ENCODE results near the gene NAA80. TPM values are rescaled to one million over a fixed set of nuclear protein-coding genes. Genes with fewer than 3 reads are reported as not detected.

NAA80 gene
- total RNA-seq, 2 experiments from 2014 or later, result 18.8 to 19.6 TPM

DNA sequence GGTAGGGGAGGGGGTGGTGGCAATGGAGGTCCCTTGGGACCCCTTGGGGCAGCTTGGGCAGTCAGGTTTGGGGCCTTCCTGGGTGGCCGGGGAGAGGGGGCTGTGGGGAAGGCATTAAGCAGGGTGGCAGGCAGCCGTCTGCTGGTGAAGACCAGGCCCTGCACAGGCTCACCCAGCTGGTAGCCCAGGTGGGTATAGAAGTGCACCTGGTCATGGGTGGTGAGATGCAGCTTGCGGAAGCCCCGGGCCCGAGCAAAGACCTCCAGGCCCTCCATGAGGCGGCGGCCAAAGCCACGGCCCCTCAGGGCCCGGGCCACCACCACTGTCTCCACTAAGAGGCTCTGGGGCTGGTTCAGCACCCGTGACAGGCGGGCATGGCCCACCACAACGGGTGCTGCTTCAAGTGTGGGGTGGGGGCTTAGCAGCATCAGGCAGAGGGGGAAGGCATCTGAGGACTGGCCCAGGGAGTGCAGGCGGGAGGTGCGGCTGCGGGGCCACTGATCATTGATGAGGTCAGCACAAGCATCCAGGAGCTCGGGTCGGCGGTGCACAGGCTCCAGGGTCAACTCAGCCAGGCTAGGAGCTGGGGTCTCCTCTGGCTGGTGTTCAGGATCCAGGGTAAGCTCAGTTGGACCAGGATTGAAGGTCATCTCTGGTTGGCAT is 2.4 kb downstream of the NAA80 start:
- Mint-ChIP-seq H3K9me3 (no peaks in the 10 kb centered on the region), H3K27me3 (no peaks in the 10 kb centered on the region), H3K36me3 (peaks cover 1% of the 10 kb centered on the region), H3K4me3 (no peak overlapping the region), H3K27ac (no peak overlapping the region), H3K4me1 (ENCODE audit: low read depth) (peaks cover 34% of the 10 kb centered on the region)
- POLR2A ChIA-PET, result interaction anchor here (1.4 to 3.5 kb wide), 2 partner anchors 40 to 58 kb away, joined by 4 to 34 read pairs; no protein-coding TSS in a partner anchor
- DNase-seq, result no peak
- intact Hi-C loops (cut with micrococcal nuclease), result no loop called here
- CTCF ChIA-PET, result interaction anchor here (0.6 to 3.6 kb wide), 3 partner anchors 29 to 50 kb away, joined by 3 to 30 read pairs (median 3); no protein-coding TSS in a partner anchor

- Mint-ChIP-seq H3K4me3 (no peak overlapping the region), H3K4me1 (ENCODE audit: low read depth) (peaks cover 36% of the 10 kb centered on the region), H3K9me3 (no peaks in the 10 kb centered on the region), H3K27me3 (no peaks in the 10 kb centered on the region), H3K36me3 (peaks cover 7% of the 10 kb centered on the region), H3K27ac (no peak overlapping the region)
- ChIA-PET CTCF (interaction anchor here (0.9 to 1.0 kb wide), 2 partner anchors 21 to 38 kb away, joined by 3 read pairs; no protein-coding TSS in a partner anchor), POLR2A (no interaction called here)
- no peak for DNase-seq
- intact Hi-C loops (cut with micrococcal nuclease), result no loop called here
These were observed 3.4 kb downstream of the NAA80 start for GRCh38 chr3:50295553-50296431.

- intact Hi-C loops (cut with micrococcal nuclease), result no loop called here
- CTCF ChIA-PET, result interaction anchor here (0.9 to 1.0 kb wide), 2 partner anchors 20 to 37 kb away, joined by 3 read pairs; no protein-coding TSS in a partner anchor
- H3K36me3 Mint-ChIP-seq, result peaks cover 11% of the 10 kb centered on the region
- H3K4me3 Mint-ChIP-seq, result no peak overlapping the region
- H3K9me3 Mint-ChIP-seq, result no peaks in the 10 kb centered on the region
- POLR2A ChIA-PET, result no interaction called here
- H3K4me1 Mint-ChIP-seq (ENCODE audit: low read depth), result peaks cover 31% of the 10 kb centered on the region
- H3K27ac Mint-ChIP-seq, result no peak overlapping the region
- DNase-seq, result no peak
- no peaks in the 10 kb centered on the region for H3K27me3 Mint-ChIP-seq
These were observed 4.5 kb downstream of the NAA80 start for GRCh38 chr3:50294492-50295403.

GRCh38 chr3:50294089-50294488 is 5.1 kb downstream of the NAA80 start:
- intact Hi-C loops (cut with micrococcal nuclease), result no loop called here
- no peaks in the 10 kb centered on the region for H3K27me3 Mint-ChIP-seq
- CTCF ChIA-PET, result no interaction called here
- H3K27ac Mint-ChIP-seq, result no peak overlapping the region
- peaks cover 30% of the 10 kb centered on the region for H3K4me1 Mint-ChIP-seq (ENCODE audit: low read depth)
- H3K36me3 Mint-ChIP-seq, result peaks cover 16% of the 10 kb centered on the region
- no peak overlapping the region for H3K4me3 Mint-ChIP-seq
- DNase-seq, result no peak
- POLR2A ChIA-PET, result no interaction called here
- no peaks in the 10 kb centered on the region for H3K9me3 Mint-ChIP-seq

DNA sequence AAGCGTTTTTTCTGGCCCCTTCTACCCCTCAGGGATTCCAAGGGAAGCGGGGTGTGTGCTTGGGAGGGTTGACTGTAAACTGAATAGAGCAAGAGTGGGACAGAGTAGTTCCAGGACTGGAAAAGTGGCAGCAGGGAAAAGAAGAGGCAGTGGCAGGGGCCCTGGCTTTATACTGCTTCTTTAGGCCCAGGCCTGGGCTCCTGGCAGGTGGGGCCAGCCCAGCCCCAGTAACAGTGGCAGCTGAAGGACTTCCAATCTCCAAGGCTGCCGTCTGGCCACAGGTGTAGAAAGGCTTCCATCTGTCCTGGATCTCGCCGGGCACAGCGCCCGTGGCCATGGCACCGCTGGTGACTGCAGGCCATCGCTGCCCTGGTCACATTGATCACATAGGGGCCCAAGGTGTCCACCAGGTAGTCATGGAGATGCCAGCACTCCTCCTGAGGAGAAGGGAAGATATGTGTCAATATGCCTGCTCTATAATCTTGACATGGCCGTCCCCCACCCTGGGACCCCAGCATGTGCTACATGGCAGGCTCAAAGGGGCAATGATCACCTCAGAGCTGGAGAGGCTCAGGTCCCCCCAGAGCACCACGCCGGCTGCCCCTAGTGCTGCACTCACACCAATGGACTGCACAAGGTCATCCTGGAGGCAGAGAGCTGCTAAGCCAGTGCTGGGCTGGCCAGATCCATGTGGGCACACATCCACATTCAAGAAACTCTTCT is 6.0 kb downstream of the NAA80 start:
- ChIA-PET CTCF (interaction anchor here (0.8 to 2.3 kb wide), 5 partner anchors 33 to 67 kb away, joined by 3 to 8 read pairs (median 4); partner anchors contain the start of gene RASSF1), POLR2A (interaction anchor here (0.8 to 2.7 kb wide), 5 partner anchors 9 to 61 kb away, joined by 3 to 15 read pairs (median 4); partner anchors contain the start of gene LSMEM2)
- peak overlapping the region; percentile 90 for H3K27ac Mint-ChIP-seq
- no peaks in the 10 kb centered on the region for H3K9me3 Mint-ChIP-seq
- no peaks in the 10 kb centered on the region for H3K27me3 Mint-ChIP-seq
- intact Hi-C loops (cut with micrococcal nuclease), result no loop called here
- DNase-seq, result no peak
- peaks cover 16% of the 10 kb centered on the region for H3K36me3 Mint-ChIP-seq
- H3K4me1 Mint-ChIP-seq (ENCODE audit: low read depth), result peaks cover 28% of the 10 kb centered on the region
- peak overlapping the region; percentile 92 for H3K4me3 Mint-ChIP-seq

DNA sequence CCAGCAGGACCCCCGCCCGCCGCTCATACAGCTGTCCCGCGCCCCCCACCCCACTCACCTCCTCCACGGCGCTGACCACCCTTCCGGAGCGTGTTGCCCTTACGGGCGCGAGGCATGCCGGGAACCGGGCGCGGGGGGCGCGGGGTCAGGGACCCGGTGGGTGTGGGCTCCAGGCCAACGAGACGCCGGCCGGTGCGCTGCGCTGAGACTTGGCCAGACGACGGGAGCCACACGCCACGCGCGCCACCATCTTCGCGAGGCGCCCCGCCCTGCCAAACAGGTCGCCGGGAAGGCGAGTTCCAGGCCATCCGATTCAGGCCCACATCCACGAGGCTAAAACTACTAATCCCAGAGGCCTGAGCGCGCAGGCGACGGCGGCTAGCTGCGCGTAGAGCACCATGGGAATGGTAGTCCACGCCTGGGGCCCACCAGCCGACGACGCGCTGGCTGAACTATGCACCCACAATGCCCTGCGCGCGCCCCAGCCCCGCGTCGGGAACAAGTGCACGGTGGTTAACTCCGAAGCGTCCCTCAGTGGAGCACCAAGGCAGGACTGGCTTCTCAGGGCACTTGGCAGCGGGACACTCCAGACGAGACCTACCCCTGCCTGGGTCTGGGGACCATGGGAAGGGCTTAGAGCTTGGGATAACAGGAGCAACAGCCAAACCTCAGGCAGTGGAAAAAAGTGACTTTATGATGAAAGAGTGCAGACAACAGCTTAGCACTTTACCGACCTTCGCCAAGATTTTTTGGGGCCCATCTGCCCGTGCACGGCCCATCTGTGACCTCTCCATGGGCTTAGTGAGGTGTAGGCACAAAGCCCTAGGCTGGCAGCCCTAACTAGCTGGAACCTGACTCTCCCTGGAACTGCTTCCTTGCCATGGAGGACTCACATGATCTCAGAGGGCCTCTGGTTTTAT is 6.8 kb downstream of the NAA80 start, which contains the start of gene IFRD2:
Gene IFRD2 (minus strand): TSS at position 271 of the 920 bp plus-strand sequence. CDS start 155 bp downstream, at position 116.
- CTCF ChIA-PET, result interaction anchor here (0.6 to 2.3 kb wide), 11 partner anchors 13 to 353 kb away, joined by 3 to 14 read pairs (median 3); partner anchors contain the start of genes LSMEM2, RASSF1 and RBM6
- Mint-ChIP-seq H3K4me1 (ENCODE audit: low read depth) (peaks cover 20% of the 10 kb centered on the region), H3K27ac (peak within 1 kb of the TSS; percentile 90), H3K9me3 (no peaks in the 10 kb centered on the region), H3K27me3 (no peaks in the 10 kb centered on the region), H3K4me3 (peak within 1 kb of the TSS; percentile 92), H3K36me3 (peaks cover 20% of the 10 kb centered on the region)
- POLR2A ChIA-PET, result interaction anchor here (0.8 to 2.7 kb wide), 10 partner anchors 9 to 64 kb away, joined by 3 to 15 read pairs (median 4); partner anchors contain the start of genes LSMEM2 and TUSC2
- peak; percentile 98 for DNase-seq
- intact Hi-C loops (cut with micrococcal nuclease), result loop anchor here (1.0 kb wide), 5 partner anchors 18 to 67 kb away; partner anchors contain the start of genes TMEM115 and TUSC2

GRCh38 chr3:50290161-50290641 is 9.0 kb downstream of the NAA80 start:
- CTCF ChIA-PET, result interaction anchor here (1.1 to 1.7 kb wide), 2 partner anchors 15 to 18 kb away, joined by 3 to 5 read pairs; no protein-coding TSS in a partner anchor
- intact Hi-C loops (cut with micrococcal nuclease), result no loop called here
- Mint-ChIP-seq H3K27me3 (no peaks in the 10 kb centered on the region), H3K36me3 (peaks cover 28% of the 10 kb centered on the region), H3K4me1 (ENCODE audit: low read depth) (peaks cover 19% of the 10 kb centered on the region), H3K4me3 (peak overlapping the region; percentile 92), H3K9me3 (no peaks in the 10 kb centered on the region), H3K27ac (no peak overlapping the region)
- POLR2A ChIA-PET, result interaction anchor here (2.1 kb wide), 1 partner anchor 12 kb away, joined by 16 read pairs; the partner anchor contains the start of gene LSMEM2
- DNase-seq, result no peak

DNA sequence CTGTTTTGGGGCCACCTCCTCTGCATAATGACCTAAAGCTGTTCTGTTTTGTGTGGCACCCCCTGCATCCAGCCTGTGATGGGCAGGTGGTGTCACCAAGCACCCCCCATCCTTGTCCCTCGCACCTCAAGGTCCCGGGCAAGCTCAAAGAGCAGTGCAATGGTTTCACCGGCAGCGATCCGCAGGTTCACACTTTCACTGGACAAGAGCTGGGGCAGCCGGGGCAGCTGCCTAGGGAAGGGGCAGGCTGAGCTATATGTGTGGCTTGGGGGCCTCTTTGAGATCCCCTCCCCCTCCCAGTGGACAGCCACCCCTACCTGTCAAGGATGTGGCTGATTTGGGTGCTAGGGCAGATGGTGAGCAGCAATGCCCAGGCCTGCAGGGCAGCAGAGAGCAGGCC is 10.1 kb downstream of the NAA80 start:
- no peaks in the 10 kb centered on the region for H3K27me3 Mint-ChIP-seq
- peaks cover 19% of the 10 kb centered on the region for H3K4me1 Mint-ChIP-seq (ENCODE audit: low read depth)
- CTCF ChIA-PET, result interaction anchor here (0.7 to 1.7 kb wide), 4 partner anchors 14 to 36 kb away, joined by 3 to 5 read pairs (median 4); no protein-coding TSS in a partner anchor
- POLR2A ChIA-PET, result interaction anchor here (2.1 kb wide), 1 partner anchor 11 kb away, joined by 16 read pairs; the partner anchor contains the start of gene LSMEM2
- intact Hi-C loops (cut with micrococcal nuclease), result no loop called here
- H3K9me3 Mint-ChIP-seq, result no peaks in the 10 kb centered on the region
- H3K4me3 Mint-ChIP-seq, result no peak overlapping the region
- H3K36me3 Mint-ChIP-seq, result peaks cover 28% of the 10 kb centered on the region
- DNase-seq, result no peak
- H3K27ac Mint-ChIP-seq, result no peak overlapping the region

DNA sequence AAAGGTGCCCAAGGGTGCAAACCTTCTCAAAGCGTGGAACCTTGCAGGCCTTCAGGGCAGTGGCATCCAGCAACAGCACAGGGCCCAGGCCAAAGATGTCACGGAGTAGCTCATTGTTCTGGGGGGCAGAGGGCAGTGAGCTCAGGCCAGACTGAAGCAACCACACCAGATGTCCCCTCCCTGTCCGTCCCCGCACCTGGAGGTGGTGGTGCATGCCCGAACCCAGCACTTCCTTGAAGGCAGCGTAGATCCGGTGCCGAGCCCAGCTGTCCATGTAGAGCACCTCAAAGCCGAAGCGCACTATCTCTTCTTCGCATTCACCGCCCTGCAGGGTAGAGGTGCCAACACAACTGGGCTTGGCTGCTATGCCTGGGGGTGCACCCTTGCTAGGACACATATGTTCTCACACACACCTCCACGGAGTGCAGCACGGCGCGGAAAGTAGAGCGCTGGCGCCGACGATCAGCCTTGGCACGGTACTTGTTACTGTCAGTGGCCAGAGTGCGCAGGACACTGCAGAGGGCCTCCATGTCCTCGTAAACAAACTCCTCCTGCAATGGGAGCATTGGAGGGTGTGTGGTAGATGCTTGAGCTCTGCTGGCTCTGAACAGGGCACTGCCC is 10.7 kb downstream of the NAA80 start:
- Mint-ChIP-seq H3K27me3 (no peaks in the 10 kb centered on the region), H3K4me1 (ENCODE audit: low read depth) (peaks cover 19% of the 10 kb centered on the region), H3K4me3 (no peak overlapping the region), H3K36me3 (peaks cover 28% of the 10 kb centered on the region), H3K27ac (no peak overlapping the region), H3K9me3 (no peaks in the 10 kb centered on the region)
- DNase-seq, result no peak
- CTCF ChIA-PET, result interaction anchor here (1.2 kb wide), 1 partner anchor 28 kb away, joined by 4 read pairs; no protein-coding TSS in a partner anchor
- POLR2A ChIA-PET, result interaction anchor here (2.1 kb wide), 1 partner anchor 10 kb away, joined by 16 read pairs; the partner anchor contains the start of gene LSMEM2
- intact Hi-C loops (cut with micrococcal nuclease), result no loop called here
